ENCODE data around the gene GAPDH.
"Not testable (repeated sequence)": the region's sequence is repeated elsewhere in the genome, so short reads cannot be mapped to it uniquely, and the experiment has no call there.

GAPDH gene

DNA sequence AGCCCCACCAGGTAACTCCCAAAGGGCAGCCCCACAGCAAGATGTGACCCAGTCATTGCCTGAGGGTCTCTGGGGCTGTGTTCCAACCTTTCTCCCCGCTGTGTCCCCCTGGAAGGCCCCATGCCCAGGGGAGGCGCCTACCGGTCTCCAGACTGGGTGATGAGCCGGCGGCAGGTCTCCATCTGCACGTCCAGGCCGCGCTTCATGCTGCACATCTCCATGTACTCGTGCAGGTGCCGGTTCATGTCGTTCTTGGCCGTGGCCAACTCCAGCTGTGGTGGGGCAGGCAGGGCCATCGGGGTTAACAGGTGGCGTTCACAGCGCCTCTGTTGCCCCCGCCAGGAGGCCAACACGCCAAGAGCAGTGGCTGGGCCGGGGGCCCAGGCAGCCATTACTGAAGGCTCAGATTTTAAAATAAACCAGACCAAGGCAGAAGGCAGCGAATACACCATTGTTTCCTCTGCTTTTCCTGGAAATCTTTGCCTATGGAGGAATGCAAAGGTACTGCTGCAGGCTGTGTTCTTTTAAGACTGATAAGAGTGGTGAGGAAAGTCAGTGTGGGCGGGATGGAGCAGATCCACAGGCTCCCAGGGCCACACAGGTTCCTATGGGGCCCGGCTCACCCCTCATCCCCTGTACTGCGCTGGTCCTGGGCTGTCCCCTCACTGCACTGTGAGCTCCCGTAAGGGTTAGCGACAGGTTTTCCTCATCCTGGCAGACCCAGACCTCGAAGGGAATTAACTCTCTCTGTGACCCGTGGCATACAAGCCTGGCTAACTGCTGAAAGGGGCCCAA is 7.3 kb downstream of the GAPDH start:
- DNase-seq (ENCODE audit: low spot score) (no peak), FAIRE-seq (no peak)

DNA sequence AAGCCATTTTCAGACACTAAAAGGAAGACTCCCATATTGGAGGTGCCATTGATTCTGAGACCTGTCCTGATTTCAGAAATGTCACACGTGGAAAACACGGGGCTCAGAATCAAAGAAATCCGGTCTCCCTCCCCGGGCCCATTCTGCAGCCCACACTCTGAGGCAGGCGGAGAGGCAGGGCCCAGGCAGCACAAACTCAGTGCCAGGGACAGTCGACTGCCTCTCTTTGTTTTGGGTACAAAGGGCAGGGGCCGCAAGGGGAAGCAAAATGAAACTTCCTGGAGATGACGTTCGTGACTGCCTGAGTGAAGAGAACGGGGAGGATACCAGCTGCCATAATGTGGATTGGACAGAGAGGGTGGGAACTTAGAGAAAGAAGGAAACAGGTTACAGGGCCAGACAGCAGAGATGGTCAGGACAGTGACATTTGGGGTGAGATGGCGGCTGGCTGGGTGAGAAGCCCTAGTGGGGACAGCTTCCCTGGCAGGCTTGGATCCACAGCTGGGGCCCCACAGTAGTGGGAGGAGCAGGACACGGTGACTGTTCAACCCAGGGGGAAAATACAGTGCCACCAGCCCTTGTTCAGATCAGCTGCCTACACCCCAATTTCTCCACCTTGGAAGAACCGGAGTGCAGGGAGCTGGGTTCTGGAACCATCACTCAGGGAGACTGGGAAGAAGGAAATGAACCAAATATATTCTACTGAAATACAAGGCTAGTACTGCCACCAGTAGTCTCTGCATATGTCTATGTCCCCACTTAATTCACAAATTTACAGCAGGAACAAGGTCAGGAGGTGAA is 8.1 kb downstream of the GAPDH start:
- FAIRE-seq: no peak
- no peak for DNase-seq (ENCODE audit: low spot score)

DNA sequence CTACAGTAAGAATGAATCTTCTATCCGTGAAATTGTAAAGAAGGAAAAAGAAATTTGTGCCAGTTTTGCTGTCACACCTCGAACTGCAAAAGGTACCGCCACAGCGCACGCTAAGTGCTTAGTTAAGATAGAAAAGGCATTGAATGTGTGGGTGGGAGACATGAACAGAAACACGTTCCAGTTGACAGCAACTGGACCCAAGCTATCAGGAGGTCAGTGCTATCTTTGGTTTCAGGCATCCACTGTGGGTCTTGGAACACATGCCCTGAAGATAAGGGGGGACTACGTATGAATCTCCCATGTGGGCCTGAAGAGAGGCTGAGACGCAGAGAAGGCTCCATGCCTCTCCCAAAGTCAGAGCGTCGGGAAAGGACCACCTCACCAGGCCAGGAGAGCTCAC is 11.7 kb downstream of the GAPDH start:
- DNase-seq (ENCODE audit: low spot score) (no peak), FAIRE-seq (no peak)

DNA sequence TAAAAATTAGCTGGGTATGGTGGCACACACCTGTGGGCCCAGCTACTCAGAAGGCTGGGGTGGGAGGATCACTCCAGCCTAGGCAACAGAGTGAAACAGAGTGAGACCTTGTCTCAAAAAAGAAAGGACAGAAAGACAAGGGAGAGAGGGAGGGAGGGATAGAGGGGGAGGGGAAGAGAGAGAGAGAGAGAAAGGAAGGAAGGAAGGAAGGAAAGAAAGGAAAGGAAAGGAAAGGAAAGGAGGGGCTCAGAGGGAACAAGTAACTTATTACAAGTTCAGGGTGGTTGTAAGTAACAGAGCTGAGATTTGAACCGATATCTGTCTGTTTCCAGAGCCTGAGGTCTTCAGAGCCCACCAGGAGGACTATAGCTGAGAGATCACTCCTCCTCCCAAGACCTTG is 13.2 kb downstream of the GAPDH start:
- FAIRE-seq (no peak), DNase-seq (ENCODE audit: low spot score) (no peak)

DNA sequence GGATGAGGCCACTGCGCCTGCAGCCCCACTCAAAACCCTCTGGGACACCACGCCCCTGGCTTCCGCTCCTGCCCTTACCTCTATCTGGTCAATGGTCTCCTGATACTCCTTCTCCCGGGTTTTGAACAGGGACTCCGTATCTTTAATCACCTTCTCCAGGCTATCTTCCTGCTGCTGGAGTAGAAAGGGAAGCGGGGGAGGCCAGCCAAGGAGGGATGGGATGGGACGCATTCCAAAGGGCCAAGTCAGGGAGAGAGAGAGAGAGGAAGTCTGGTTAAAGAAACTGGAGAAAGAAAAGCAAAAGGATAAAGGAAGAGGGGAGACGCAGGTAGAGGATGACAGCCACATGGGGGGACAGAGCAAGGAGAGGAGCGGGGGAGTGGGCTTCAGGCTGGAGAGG is 13.7 kb downstream of the GAPDH start:
- FAIRE-seq (peak; percentile 27), DNase-seq (ENCODE audit: low spot score) (peak; percentile 75)

DNA sequence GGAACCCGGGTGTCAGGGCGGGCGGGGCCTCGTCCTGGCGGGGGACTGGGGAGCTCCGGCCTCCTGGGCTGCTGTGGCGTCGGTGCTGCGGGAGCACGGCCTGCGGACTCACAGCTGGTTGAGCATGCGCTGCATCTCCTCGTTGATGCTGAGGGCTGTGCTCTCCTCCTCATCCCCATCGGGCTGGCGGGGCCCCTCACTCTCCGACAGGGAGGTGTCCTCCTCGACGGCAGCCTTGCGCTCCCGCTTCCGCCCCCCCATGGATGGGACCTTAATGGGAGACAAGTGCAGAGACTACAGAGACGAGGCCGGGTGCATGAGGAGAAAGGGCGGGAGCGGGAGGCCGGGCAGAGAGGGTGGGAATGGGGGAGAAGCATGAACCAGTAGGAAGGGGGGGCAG is 14.2 kb downstream of the GAPDH start:
- FAIRE-seq (peak; percentile 68), DNase-seq (ENCODE audit: low spot score) (no peak)

DNA sequence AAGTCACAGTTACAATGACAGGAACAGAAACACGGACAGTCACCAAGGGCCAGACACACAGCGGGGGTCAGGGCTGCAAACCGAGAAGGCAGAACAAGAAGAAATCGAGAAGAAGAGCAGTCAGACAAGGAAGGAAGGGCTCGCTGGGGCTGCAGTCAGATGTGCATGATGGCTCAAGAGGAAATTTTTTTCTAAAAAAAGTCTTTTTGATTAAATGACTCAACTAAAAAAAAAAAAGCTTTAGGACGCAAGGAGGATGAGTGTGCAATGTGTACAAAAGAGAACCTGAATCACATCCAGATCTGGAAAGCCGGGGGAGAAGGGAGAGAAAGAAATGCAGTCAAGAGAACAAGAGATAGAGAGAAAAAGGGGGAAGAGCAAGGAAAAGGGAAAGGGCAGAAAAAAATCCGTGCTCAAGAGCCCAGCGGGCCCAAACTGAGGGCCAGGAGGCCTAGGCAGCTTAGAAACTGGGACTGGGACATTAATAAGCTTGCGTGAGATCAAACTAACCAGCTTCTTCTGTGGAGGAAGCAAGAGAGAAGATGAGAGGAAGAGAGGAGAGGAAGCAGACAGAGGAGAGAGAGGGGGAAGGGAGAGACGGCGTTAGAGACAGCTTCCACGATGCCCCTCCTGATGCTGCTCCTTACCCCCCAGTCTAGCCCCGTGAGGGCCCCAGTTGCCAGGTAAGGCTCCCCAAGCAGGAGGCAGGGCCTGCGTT is 14.8 kb downstream of the GAPDH start:
- DNase-seq (ENCODE audit: low spot score) (no peak), FAIRE-seq (no peak)

DNA sequence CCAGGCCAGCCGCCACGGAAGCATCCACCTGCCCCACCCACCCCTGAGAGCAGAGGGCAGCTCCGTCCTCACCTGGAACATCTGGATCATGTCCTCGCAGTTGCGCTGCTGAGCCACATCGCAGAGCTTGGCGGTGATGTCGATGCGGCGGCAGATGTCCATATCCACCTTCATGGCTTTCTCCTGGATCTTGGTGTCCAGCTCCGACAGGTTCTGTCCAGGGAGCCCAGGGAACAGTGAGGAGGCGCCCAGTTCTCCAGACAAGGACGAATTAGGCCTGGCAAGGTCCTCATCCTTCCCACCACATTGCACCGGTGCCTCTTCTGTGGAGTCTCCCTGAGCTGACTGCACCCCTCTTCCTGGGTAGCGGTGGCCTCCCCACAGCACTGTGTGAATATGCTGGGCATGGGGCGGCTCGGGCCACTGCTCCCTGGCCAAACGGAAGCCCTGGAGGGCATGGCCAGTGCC is 15.4 kb downstream of the GAPDH start:
- DNase-seq (ENCODE audit: low spot score) (no peak), FAIRE-seq (peak; percentile 95)

DNA sequence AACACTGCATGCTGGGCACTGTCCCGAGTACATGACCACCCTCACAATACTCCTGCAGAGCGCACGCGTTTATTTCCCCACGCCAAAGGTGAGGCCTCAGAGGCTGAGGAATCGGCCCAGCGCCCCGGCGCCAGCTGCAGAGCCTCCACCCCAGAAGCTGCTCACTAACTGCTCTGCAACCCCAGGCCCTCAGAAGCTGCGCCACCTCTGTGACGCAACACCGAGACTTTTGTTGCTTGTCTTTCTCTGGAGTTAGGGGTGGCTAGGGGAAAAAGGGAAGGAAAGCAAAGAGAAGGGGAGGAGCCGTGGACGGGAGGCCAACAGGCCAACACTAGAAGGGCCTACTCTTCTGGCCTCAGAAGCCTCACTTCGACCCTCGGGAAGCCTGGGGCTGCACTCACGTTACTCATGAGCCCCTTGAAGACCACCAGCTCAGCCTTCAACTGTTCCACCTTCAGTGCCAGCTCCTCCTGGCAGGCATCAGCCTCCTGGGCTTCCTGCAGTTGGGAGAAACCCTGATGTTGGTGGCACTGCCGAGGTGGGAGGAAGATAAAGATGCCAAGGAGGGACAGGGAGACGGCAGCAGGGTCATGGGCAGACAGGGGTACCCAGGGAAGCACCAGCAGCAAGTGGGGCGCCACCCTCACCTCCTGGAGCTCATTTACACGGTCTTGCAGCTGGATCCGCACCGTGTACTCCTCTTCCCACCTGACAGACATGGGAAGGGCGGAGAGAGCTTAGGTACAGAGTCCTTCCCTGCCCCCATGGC is 16.2 kb downstream of the GAPDH start:
- FAIRE-seq: no peak
- no peak for DNase-seq (ENCODE audit: low spot score)

DNA sequence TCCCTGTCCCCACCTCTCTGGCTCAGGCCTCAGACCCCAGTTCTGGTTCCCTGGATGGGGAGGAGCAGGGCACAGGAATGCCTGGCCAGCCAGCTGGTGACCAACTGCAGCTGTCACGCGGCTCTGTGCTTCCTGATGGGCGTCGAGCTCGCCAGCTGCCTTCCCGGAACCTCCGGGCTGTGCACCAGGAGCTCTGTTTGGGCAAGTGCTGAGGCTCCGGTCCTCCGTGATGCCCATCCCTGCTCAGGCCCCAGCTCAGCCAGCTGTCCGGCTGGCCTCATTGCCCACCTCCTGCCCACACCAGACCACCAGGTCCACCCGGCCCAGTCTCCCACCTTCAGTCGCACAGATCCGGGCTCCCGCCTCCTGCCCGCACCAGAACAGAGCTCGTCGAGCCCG is 16.7 kb downstream of the GAPDH start:
- no peak for FAIRE-seq
- DNase-seq (ENCODE audit: low spot score): no peak

DNA sequence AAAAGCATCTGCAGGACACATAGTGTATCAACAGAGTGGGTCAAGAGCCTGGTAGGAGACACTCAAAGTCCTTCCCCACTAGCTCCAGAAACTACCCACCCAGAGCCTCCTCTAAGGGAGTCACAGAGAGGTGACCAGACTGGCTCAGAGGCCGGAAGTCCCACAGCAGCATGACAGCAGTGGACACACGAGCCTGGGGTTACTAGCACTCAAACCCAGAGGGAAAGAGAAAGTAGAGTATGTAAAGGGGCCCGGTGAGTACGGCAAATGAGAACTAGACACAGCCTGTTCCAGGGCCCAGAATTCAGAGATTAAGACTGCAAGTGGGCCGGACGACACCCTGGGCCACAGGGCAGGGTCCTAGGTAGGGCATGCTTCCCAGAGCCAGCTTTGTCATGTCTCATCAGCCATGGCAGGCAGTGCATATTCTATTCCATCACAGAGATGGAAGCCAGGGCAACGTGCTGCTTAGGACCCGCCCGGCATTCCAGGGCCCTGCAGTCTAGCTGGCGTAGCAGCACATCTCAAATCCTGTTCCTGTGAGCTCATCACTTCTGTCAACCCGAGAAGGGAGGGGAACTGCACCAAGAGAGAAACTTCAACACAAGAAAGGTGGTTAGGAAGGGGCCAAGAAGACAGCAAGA is 17.3 kb downstream of the GAPDH start:
- DNase-seq (ENCODE audit: low spot score): peak; percentile 50
- FAIRE-seq: peak; percentile 42

DNA sequence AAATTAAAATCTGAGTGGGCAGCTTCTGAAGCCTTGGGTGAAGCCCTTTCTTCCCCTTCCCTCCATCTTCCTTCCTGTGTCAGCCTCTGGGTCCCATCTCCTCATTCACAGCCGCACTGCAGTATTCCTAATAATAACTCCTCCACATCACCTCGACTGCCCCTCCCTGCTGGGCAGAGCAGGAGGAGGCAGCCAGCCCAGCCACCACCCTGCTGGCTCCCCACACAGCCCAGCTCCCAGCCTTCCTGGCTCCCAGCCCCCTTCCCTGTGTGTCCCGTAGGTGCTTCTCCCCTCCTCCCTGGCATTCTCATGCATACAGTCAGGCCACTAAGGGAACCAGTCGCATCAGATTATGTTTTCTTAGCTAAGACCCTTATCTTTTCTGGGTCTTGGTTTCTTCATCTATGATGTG is 17.8 kb downstream of the GAPDH start:
- FAIRE-seq (no peak), DNase-seq (ENCODE audit: low spot score) (peak; percentile 47)

DNA sequence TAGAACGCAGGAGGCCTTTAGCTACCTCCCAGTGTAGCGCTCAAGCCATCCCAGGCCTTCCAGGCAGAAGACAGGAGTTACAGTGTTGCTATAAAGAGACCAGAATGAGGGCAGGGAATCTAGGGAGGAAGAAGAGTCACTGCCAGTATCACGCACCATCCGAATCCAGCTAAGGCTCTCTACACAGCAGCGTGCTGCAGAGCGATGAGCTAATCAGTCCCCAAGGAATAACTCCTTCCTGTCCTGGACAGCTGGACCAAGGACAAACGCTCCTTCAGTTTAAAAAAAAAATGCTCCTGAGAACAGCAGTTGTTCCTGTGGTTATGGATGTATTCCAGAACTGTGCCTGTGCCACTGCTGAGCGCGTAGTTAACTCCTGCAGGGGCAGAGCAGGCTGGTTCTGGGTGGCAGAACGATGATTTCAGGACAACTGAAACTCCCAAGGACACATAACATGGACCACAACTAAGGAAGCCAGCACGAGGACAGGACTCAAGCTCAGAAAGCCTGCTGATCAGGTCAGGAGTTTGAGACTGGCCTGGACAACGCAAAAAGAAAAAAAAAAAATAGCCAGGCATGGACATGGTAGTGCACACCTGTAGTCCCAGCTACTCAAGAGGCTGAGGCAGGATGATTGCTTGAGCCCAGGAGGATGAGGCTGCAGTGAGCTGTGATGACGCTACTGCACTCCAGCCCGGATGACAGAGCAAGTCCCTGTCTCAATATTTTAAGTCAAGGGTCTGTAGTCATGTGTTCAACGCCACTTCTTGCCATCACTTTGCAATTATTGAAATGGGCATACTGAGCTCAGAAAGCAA is 18.9 kb downstream of the GAPDH start:
- FAIRE-seq (peak; percentile 40), DNase-seq (ENCODE audit: low spot score) (peak; percentile 62)

DNA sequence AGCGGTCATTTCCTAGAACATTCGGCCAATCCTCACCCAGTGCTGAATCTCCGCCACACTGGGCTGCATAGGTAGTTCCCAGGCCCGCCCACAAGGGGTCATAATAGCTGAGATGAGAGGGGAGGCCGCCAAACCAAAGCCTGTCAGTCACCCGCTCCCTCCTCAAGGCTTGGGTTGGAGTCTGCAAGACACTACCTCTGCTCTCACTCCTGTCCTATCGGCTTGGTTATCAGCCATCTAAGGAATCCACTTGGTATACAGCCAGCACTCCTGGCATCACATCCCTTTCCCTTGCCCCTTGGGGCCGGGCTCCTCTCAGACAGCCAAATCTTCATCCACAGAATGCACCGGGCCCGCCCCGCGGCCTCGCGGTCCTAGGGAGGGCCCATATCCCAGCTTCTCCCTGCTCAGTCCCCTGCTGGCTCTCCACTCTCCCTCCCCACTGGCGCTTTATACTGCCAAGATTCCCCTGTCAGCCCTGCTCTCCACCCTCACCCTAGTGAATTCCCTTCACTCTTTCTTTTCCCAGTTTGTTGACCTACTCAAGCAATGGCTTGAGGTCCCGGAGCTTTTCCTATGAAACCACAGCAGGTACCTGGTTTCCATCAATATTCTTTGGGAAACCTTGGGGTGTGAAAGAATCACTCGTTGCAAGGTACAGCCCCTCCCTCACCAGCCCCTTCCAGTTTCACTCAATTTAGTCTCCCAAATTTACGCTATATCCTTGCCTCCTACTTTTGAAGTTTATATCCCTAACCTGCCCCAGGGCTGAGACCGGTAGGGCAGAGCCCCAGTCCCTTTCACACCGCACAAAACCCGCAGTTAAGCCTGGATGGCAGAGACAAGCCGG is 20.1 kb downstream of the GAPDH start:
- DNase-seq (ENCODE audit: low spot score): peak; percentile 76

DNA sequence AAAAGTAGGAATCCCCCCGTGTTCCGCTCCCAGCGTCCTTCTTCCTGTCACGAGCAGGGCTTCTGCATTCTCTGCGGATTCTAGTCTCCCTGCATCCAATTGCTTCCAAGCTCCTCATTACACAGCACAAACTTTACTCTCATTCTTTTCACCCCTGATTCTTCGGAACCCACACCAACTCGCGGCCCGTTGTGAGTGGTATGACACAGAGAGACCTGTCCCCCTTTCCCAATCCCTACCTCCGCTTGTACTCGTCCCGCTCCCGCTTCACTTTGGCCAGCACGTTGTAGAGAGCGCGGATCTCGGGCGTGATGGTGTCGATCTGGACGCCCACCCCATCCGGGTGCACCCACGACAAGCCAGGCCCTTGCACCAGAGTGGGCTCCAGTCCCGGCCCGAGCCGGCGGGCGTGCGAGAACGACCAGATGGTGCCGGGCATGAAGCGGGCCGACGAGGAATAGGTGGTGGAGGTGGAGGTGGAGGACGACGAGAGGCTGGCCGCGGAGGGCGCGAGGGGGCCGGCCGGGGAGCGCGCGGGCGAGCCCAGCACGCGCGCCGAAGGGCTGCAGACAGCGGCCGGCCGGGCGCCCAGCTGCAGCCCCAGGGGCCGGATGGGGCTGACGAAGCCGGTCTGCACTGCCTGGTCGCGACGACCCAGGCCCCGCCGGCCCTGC is 20.8 kb downstream of the GAPDH start:
- no peak for FAIRE-seq
- DNase-seq (ENCODE audit: low spot score): no peak

More for the DNA sequence above, 20.1 kb downstream of the GAPDH start:
- no peak for FAIRE-seq

DNA sequence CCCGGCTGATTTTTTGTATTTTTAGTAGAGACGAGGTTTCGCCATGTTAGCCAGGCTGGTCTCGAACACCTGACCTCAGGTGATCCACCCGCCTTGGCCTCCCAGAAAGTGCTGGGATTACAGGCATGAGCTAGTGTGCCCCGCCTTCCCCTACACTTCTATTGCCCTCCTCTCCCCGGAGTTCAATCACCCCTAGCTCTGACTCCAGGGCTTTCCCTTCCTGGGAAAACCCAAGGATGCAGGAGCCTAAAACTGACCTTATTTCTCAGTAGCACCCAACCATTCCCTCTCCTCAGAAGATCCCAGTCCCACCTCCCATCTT is 22.1 kb downstream of the GAPDH start:
- not testable (repeated sequence) for FAIRE-seq; DNase-seq (ENCODE audit: low spot score)

DNA sequence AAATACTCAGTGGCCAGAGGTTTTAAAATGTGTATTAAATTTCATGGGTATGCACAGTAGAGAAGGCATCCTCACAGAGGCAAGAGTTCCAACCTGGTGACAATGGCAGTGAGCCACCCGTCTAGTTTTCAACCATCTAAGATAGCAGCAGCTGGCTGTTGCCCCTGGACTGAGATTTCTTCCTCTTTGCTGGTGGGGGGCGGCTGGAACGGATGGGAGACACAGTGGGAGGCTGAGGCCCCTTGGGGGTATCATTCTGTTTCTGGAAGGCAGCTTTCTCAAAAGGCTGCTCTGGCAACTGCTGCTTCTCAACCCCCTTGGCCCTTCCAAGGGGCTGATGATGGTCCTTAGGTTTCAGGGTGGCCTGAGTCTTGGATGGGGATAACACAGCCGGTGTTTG is 22.5 kb downstream of the GAPDH start:
- DNase-seq (ENCODE audit: low spot score) (no peak), FAIRE-seq (no peak)

DNA sequence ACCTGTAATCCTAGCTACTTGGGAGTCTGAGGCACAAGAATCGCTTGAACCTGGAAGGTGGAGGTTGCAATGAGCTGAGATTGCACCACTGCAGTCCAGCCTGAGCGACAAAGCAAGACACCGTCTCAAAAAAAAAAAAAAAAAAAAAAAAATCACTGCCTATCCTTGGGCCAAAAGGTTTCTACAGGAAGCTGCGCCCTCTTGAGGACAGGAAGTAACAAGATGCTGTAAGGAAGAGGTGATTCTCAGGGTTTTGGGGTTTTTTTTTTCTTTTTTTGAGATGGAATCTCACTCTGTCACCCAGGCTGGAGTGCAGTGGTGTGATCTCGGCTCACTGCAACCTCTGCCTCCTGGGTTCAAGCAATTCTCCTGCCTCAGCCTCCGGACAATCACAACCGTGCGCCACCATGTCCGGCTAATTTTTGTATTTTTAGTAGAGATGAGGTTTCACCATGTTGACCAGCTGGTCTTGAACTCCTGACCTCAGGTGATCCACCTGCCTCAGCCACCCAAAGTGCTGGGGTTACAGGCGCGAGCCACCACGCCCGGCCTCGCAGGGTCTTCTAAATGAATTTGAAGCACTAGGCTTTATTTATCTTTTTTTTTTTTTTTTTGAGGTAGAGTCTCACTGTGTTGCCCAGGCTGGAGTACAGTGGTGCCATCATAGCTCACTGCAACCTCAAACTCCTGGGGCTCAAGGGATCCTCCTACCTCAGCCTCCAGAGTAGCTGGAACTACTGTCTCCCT is 23.9 kb downstream of the GAPDH start:
- peak; percentile 73 for DNase-seq (ENCODE audit: low spot score)
- FAIRE-seq: not testable (repeated sequence)

All from urothelium cell line (cell line).